Stimulated activated memory B cell treated with anti-CD40 and anti-IgM and Interleukin-4, amounts not matched to agents 10 μg/mL and 1 μg/mL and 100 μg/mL, for 72 hours (primary cell): ENCODE results near the gene TTC3.
"Not testable (repeated sequence)": the region's sequence is repeated elsewhere in the genome, so short reads cannot be mapped to it uniquely, and the experiment has no call there.

Experiments
- ATAC-seq: fragments of 150-1000 bp; cut with Tn5 transposase; 2 replicates; pipeline ENCODE4 v1.10.0; 2021
- H3K27ac Mint-ChIP-seq: one replicate; pipeline ENCODE4 v1.8.0; 2022; ENCODE audit warnings: mild to moderate bottlenecking, mixed read lengths
- H3K27me3 Mint-ChIP-seq: one replicate; pipeline ENCODE4 v1.8.0; 2022; ENCODE audit warnings: mixed read lengths
- H3K36me3 Mint-ChIP-seq: one replicate; pipeline ENCODE4 v1.8.0; 2022; ENCODE audit warnings: mixed read lengths
- H3K4me1 Mint-ChIP-seq: one replicate; pipeline ENCODE4 v1.8.0; 2022; ENCODE audit warnings: mixed read lengths
- H3K4me3 Mint-ChIP-seq: one replicate; pipeline ENCODE4 v1.8.0; 2022; ENCODE audit warnings: mild to moderate bottlenecking, moderate library complexity, mixed read lengths
- H3K9me3 Mint-ChIP-seq: one replicate; pipeline ENCODE4 v1.8.0; 2022; ENCODE audit warnings: mixed read lengths

TTC3 gene

GRCh38 chr21:37202221-37203110 lies 129.4 kb downstream of the TTC3 start:
- peaks cover 17% of the 10 kb centered on the region for H3K4me1 Mint-ChIP-seq
- H3K4me3 Mint-ChIP-seq, result no peak overlapping the region
- H3K9me3 Mint-ChIP-seq, result no peaks in the 10 kb centered on the region
- ATAC-seq, result no peak
- no peaks in the 10 kb centered on the region for H3K27me3 Mint-ChIP-seq
- peaks cover 37% of the 10 kb centered on the region for H3K36me3 Mint-ChIP-seq
- no peak overlapping the region for H3K27ac Mint-ChIP-seq

- no peak overlapping the region for H3K27ac Mint-ChIP-seq
- no peak for ATAC-seq
- H3K4me3 Mint-ChIP-seq, result no peak overlapping the region
- no peaks in the 10 kb centered on the region for H3K9me3 Mint-ChIP-seq
- peaks cover 38% of the 10 kb centered on the region for H3K4me1 Mint-ChIP-seq
- H3K27me3 Mint-ChIP-seq, result no peaks in the 10 kb centered on the region
- H3K36me3 Mint-ChIP-seq, result peaks cover 27% of the 10 kb centered on the region
These were observed 131.5 kb downstream of the TTC3 start for GRCh38 chr21:37204580-37204979.

GRCh38 chr21:37206496-37206895 lies 133.4 kb downstream of the TTC3 start:
- ATAC-seq, result no peak
- Mint-ChIP-seq H3K36me3 (peaks cover 21% of the 10 kb centered on the region), H3K27me3 (no peaks in the 10 kb centered on the region), H3K9me3 (no peaks in the 10 kb centered on the region), H3K27ac (peak overlapping the region; percentile 86), H3K4me3 (no peak overlapping the region), H3K4me1 (peaks cover 44% of the 10 kb centered on the region)

GRCh38 chr21:37207441-37208009 lies 134.5 kb downstream of the TTC3 start:
- Mint-ChIP-seq H3K4me1 (peaks cover 44% of the 10 kb centered on the region), H3K4me3 (peak overlapping the region; percentile 75), H3K27me3 (no peaks in the 10 kb centered on the region), H3K36me3 (peaks cover 14% of the 10 kb centered on the region), H3K27ac (peak overlapping the region; percentile 86), H3K9me3 (peaks cover 3% of the 10 kb centered on the region)
- ATAC-seq, result peak; percentile 57

- peaks cover 10% of the 10 kb centered on the region for H3K36me3 Mint-ChIP-seq
- ATAC-seq, result peak; percentile 88
- peaks cover 44% of the 10 kb centered on the region for H3K4me1 Mint-ChIP-seq
- H3K27ac Mint-ChIP-seq, result peak overlapping the region; percentile 86
- H3K9me3 Mint-ChIP-seq, result peaks cover 3% of the 10 kb centered on the region
- H3K27me3 Mint-ChIP-seq, result no peaks in the 10 kb centered on the region
- H3K4me3 Mint-ChIP-seq, result peak overlapping the region; percentile 75
These were observed 135.1 kb downstream of the TTC3 start for GRCh38 chr21:37208056-37208721.

- peak; percentile 86 for ATAC-seq
- H3K27ac Mint-ChIP-seq, result peak overlapping the region; percentile 86
- H3K4me1 Mint-ChIP-seq, result peaks cover 44% of the 10 kb centered on the region
- H3K4me3 Mint-ChIP-seq, result peak overlapping the region; percentile 75
- peaks cover 3% of the 10 kb centered on the region for H3K9me3 Mint-ChIP-seq
- H3K27me3 Mint-ChIP-seq, result no peaks in the 10 kb centered on the region
- peaks cover 10% of the 10 kb centered on the region for H3K36me3 Mint-ChIP-seq
These were observed 135.7 kb downstream of the TTC3 start for GRCh38 chr21:37208741-37209225.

GRCh38 chr21:37210130-37210529 lies 137.1 kb downstream of the TTC3 start:
- no peaks in the 10 kb centered on the region for H3K27me3 Mint-ChIP-seq

GRCh38 chr21:37210799-37211198 lies 137.7 kb downstream of the TTC3 start:
- no peaks in the 10 kb centered on the region for H3K36me3 Mint-ChIP-seq
- H3K27me3 Mint-ChIP-seq, result no peaks in the 10 kb centered on the region
- H3K27ac Mint-ChIP-seq, result no peak overlapping the region
- peaks cover 3% of the 10 kb centered on the region for H3K9me3 Mint-ChIP-seq
- H3K4me3 Mint-ChIP-seq, result no peak overlapping the region
- ATAC-seq, result no peak
- H3K4me1 Mint-ChIP-seq, result peaks cover 44% of the 10 kb centered on the region

More at GRCh38 chr21:37210130-37210529, 137.1 kb downstream of the TTC3 start:
- H3K9me3 Mint-ChIP-seq, result peaks cover 3% of the 10 kb centered on the region
- ATAC-seq, result no peak
- no peak overlapping the region for H3K4me3 Mint-ChIP-seq
- peaks cover 44% of the 10 kb centered on the region for H3K4me1 Mint-ChIP-seq
- H3K36me3 Mint-ChIP-seq, result no peaks in the 10 kb centered on the region
- peak overlapping the region; percentile 86 for H3K27ac Mint-ChIP-seq

- H3K36me3 Mint-ChIP-seq, result no peaks in the 10 kb centered on the region
- no peaks in the 10 kb centered on the region for H3K27me3 Mint-ChIP-seq
- no peak overlapping the region for H3K4me3 Mint-ChIP-seq
- no peak overlapping the region for H3K27ac Mint-ChIP-seq
- ATAC-seq, result no peak
- H3K4me1 Mint-ChIP-seq, result peaks cover 6% of the 10 kb centered on the region
- peaks cover 3% of the 10 kb centered on the region for H3K9me3 Mint-ChIP-seq
These were observed 141.9 kb downstream of the TTC3 start for GRCh38 chr21:37214952-37215351.

- H3K9me3 Mint-ChIP-seq, result no peaks in the 10 kb centered on the region
- H3K4me1 Mint-ChIP-seq, result peaks cover 15% of the 10 kb centered on the region
- peaks cover 17% of the 10 kb centered on the region for H3K36me3 Mint-ChIP-seq
- no peak for ATAC-seq
- peak overlapping the region; percentile 82 for H3K27ac Mint-ChIP-seq
- H3K4me3 Mint-ChIP-seq, result peak overlapping the region; percentile 90
- no peaks in the 10 kb centered on the region for H3K27me3 Mint-ChIP-seq
These were observed 146.8 kb downstream of the TTC3 start for GRCh38 chr21:37219761-37220432.

GRCh38 chr21:37220433-37220980 lies 147.5 kb downstream of the TTC3 start:
- no peaks in the 10 kb centered on the region for H3K27me3 Mint-ChIP-seq
- peaks cover 23% of the 10 kb centered on the region for H3K36me3 Mint-ChIP-seq
- H3K4me1 Mint-ChIP-seq, result peaks cover 15% of the 10 kb centered on the region
- ATAC-seq, result peak; percentile 37
- H3K4me3 Mint-ChIP-seq, result peak overlapping the region; percentile 90
- no peaks in the 10 kb centered on the region for H3K9me3 Mint-ChIP-seq
- H3K27ac Mint-ChIP-seq, result peak overlapping the region; percentile 82

GRCh38 chr21:37220981-37221664 lies 148.1 kb downstream of the TTC3 start:
- peak overlapping the region; percentile 90 for H3K4me3 Mint-ChIP-seq
- no peaks in the 10 kb centered on the region for H3K9me3 Mint-ChIP-seq
- ATAC-seq, result peak; percentile 97
- peaks cover 15% of the 10 kb centered on the region for H3K4me1 Mint-ChIP-seq
- peaks cover 29% of the 10 kb centered on the region for H3K36me3 Mint-ChIP-seq
- H3K27me3 Mint-ChIP-seq, result no peaks in the 10 kb centered on the region
- peak overlapping the region; percentile 82 for H3K27ac Mint-ChIP-seq

GRCh38 chr21:37222248-37222647 lies 149.2 kb downstream of the TTC3 start:
- ATAC-seq, H3K27ac Mint-ChIP-seq, H3K9me3 Mint-ChIP-seq, H3K27me3 Mint-ChIP-seq, H3K4me3 Mint-ChIP-seq: not testable (repeated sequence)
- Mint-ChIP-seq H3K4me1 (peaks cover 15% of the 10 kb centered on the region), H3K36me3 (peaks cover 40% of the 10 kb centered on the region)

GRCh38 chr21:37223804-37224345 lies 150.8 kb downstream of the TTC3 start:
- Mint-ChIP-seq H3K4me3 (no peak overlapping the region), H3K9me3 (no peaks in the 10 kb centered on the region), H3K36me3 (peaks cover 50% of the 10 kb centered on the region), H3K4me1 (peaks cover 15% of the 10 kb centered on the region), H3K27ac (no peak overlapping the region), H3K27me3 (no peaks in the 10 kb centered on the region)
- ATAC-seq, result no peak
